CD4-positive, alpha-beta T cell treated with Interleukin-4 for 1 hour (primary cell): ENCODE measurements around the gene TRAPPC6A.

Experiments
- DNase-seq, 2 donors: peaks; one replicate each; pipeline ENCODE4 v3.0.0-alpha.2; 2020 to 2022

TRAPPC6A gene

DNA sequence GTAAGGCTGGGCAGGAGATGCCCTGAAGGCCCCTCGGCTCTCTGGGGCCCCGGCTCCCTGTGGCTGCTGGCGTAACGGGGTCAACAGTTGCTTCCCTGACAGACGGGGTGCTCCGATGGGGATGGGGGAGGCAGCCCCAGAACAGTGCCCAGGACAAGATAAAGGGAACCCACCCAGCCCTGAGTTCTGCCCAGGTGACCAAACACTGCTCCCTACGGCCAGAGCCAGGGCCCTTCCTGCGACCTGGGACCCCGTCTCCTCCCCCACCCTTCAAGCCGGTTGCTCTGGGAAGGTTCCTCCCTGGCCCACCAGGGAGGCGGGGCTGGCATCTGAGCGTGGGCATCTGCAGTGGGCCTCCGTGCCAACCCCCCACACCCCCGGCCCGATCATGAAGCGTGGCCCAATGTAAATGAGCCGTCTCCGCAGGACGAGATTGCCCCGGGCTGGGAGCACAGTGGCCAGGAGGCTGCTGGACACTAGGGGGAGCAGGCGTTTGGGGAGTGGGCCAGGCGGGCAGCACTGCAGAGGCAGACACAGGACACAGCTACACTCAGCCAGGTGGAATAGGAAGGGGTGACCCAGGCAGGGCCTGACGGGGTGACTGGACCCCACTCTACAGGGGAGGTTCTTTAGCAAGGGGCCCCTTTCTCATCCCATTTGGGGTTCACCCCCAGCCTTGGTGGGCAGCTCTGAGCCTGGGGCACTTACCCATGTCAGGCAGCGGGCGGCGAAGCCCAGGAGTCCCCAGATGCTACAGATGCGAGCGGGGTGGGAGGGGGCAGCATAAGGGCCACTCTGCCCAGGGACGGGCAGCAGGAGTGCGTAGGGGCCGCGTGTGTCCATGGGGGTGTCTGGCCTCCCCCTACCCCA lies 16.1 kb downstream of the TRAPPC6A start:
- no peak for DNase-seq

GRCh38 chr19:45160870-45161737 lies 16.9 kb downstream of the TRAPPC6A start, which contains the start of gene NKPD1:
Gene NKPD1 (minus strand): TSS chr19:45160982. CDS start chr19:45160150, 832 bp downstream.
- no peak for DNase-seq

DNA sequence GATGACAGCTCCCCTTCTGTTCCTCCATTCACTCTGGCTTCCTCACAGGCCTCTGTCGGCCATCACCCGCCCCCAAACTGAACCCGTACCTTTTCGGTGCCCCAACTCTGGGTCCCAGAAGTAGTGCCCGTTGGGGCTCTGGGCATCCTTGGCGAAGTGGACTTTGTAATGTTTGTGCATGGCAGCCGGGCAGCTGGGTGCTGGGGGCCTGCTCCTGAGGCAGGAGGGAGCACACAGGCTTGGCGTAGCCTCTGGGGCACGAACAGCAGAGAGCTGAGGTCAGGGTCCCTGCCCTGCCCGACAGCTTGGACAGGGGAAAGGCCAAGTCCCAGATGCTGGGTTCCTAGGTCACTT lies 18.1 kb downstream of the TRAPPC6A start:
- DNase-seq, result no peak

- DNase-seq, result no peak
These were observed 18.6 kb downstream of the TRAPPC6A start for GRCh38 chr19:45159210-45159970.

GRCh38 chr19:45158503-45159209 lies 19.4 kb downstream of the TRAPPC6A start:
- no peak for DNase-seq

DNA sequence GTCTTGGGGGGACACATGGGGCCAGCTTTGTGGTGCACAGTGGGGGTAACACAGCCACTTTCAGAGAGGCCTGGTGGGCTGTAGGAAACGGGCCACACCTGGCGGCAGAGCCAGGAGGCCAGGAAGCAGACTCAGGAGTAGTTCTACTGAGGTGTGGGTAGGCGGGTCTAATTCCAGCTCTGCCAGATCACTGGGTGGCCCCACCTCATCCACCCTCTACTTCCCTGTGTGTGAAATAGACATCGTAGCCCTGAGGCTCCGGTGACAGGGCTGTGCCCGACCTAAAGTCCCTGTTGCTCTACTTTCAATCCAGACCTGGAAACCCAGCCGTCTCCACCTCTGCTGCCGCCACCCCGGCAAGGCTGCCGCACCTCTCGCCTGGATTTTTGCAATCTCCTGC lies 21.3 kb downstream of the TRAPPC6A start:
- no peak for DNase-seq

- DNase-seq, result no peak
These were observed 21.9 kb downstream of the TRAPPC6A start for GRCh38 chr19:45156011-45156630.

DNA sequence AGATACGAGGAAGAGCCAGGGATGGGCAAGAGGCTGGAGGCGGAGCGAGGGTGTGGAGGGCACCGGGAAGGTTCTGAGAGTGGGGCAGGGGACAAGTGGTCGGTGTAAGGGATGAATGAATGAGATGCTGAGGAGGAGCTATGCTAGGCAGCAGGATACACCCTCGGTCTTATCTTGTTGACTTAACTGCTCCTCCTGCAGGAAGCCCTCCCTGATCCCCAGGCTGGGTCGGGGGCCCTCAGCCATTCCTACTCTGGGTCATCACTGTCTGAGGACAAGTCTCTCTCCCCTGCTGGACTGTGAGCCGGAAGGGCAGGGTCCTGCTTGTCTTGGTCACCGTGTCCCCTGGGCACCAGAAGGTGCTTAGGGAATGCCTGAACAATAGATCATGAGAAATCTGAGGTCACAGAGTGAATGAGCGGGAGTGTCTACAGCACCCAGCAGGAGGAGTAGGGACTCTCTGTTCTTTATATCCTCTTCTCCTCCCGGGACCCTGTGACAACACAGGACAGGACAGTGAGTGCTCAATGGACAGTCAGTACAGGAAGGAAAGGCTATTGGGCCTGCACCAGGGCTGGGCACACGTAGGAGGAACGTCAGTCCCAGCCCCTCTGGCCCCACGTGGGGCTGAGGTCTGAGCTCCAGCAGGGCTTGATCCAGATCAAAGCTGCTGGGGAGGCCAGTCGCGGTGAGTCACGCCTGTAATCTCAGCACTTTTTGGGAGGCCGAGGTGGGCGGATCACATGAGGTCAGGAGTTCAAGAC lies 23.8 kb downstream of the TRAPPC6A start:
- DNase-seq, result no peak

GRCh38 chr19:45153339-45154063 lies 24.5 kb downstream of the TRAPPC6A start:
- DNase-seq, result peak; percentile 33

DNA sequence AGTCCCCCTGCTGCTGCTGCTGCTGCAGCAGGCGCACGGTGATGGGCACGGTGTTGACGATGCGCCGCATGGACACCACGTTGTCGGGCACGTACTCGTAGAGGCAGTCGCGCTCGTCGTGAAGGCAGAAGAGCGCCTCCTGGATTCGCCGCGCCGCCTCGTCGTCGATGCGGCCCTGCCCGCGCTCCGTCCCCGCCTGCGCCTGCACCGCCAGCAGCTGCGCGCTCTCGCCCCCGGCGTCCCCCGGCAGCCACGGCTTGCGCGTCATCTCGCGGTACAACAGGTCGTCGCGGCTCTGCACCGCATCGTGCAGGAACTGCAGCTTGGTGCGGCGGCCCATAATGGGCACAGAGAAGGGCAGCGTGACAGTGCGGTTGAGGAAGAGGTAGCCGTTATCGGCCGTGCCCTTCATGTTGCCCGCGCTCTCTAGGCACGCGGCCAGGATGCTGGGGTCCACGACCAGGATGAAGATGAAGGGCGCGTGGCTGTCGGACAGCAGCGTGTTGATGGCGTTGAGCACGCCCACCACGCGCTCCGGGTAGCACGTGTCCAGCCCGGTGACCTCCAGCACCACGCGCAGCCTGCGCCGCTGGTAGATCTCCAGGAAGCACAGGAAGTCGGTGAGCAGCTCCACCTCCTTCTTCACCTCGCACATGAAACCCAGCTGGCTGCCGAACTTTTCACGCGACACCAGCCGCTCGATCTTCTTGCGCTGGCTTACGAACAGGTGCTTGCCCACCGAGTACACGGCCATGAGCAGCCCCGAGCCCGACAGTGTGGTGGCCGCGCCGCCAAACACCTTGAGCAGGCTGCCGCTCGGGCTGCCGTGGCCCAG lies 25.3 kb downstream of the TRAPPC6A start:
- DNase-seq, result peak; percentile 41 to 60

DNA sequence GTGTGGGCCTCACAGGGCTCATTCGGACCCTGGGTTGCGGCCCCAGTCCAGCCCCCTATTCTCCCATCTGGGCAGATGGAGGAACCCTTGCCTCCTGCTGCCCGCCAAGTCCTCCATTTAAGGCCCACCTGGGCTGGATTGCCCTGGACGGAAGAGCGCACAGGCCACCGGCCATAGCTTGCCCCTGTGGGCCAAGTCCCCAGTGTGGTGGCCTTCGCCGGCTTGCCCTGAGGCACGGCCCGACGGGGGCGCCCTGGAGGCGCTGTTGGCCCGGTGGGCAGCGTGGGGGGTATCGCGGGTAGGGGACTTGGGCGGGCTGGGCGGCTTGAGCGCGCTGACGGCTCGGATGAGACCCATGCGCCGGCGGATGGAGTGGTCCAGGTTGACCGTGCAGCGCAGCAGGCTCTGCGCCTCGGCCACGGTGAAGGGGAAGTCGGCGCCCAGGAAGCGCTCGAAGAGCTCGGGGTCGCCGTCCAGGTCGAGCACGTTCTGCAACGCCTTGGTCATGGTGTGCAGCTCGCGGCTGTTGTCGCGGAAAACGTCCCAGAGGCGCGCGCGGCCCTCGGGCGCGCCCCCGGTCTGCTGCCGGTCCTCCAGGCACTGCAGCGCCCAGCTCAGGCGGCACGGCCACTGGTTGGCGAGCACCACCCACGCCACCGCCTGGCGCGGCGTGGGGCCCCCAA lies 26.1 kb downstream of the TRAPPC6A start:
- DNase-seq, result no peak

- DNase-seq, result no peak
These were observed 26.7 kb downstream of the TRAPPC6A start for GRCh38 chr19:45151320-45151719.

- no peak for DNase-seq
These were observed 27.2 kb downstream of the TRAPPC6A start for GRCh38 chr19:45150751-45151281.

DNA sequence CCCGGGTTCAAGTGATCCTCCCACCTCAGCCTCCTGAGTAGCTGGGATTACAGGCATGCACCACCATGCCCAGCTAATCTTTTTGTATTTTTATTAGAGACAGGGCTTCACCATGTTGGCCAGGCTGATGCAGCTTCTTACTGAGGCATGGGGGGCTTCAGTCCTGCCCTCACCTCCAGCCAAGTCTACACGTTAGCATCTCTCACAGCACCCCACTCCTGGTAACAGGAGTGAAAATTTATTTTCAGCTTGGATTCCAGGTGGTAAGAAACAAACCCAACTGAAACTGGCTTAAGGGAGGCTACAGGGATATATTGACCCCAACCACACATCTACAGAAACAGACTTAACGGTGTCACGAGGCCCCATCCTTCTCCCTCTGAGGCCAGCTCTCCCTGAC lies 27.9 kb downstream of the TRAPPC6A start:
- no peak for DNase-seq

DNA sequence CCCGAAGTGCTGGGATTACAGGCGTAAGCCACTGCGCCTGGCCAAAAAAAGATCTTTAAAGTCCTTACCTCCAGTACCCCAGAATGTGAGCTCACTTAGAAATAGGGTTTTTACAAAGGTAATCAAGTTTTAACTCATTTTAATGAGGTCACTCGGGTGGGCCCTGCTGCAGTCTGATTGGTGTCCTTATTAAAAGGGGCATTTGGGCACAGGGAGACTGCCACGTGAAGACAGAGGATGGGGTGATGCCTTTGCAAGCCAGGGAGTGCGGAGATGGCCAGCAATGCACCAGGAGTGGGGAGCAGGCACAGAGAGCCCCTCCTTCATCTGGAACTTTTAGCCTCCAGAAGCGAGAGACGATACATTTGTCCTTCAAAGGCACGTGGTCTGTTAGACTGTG lies 28.9 kb downstream of the TRAPPC6A start:
- DNase-seq, result no peak

DNA sequence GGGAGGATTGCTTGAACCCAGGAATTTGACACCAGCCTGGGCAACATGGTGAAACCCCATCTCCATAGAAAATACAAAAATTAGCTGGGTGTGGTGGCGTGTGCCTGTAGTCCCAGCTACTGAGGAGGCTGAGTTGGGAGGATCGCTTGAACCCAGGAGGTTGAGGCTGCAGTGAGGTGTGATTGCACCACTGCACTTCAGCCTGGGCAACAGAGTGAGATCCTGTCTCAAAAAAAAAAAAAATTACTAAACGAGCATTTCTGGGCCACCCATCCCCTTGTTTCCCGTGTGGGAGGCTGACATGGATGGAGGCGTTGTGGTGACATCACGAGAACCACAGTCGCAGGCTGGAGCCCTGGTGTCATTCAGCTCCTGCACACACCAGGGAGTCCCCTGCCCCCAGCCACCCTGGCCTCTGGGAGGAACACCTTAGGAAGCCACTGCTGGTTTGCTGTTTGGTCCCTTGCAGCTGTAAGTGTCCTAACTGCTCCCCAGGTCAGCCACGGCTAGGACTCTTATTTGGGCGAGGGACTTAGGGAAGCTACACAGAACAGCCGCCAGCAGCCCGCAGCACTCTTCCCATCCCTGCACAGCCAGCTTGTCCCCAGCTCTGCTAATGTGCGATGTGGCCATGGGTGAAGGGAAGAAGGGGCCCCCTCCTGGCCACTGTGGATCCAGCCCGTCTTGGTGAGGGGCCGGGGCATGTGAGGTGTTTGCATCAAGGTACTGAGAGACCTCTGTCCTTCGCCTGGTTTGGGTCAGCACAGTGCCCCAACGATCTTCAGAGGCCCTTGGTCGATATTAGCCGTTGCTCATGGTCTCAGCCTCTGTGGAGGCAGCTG lies 30.0 kb downstream of the TRAPPC6A start:
- no peak for DNase-seq

- DNase-seq, result no peak
These were observed 31.3 kb downstream of the TRAPPC6A start for GRCh38 chr19:45146741-45147205.

- DNase-seq, result no peak
These were observed 31.8 kb downstream of the TRAPPC6A start for GRCh38 chr19:45146251-45146650.
